GM15510 (cell line): ENCODE results near the gene FN3KRP.
A peak's percentile ranks its signal among the peaks of the same experiment; 100 is the strongest.

Experiments used
- POLR2A ChIP-seq: IDR thresholded peaks from 3 replicates; pipeline ENCODE4 v1.6.1; 2011; ENCODE audit warnings: borderline replicate concordance; ENCODE audit not compliant: insufficient read length; ENCODE audit errors: extremely low read depth

The FN3KRP gene, protein sequence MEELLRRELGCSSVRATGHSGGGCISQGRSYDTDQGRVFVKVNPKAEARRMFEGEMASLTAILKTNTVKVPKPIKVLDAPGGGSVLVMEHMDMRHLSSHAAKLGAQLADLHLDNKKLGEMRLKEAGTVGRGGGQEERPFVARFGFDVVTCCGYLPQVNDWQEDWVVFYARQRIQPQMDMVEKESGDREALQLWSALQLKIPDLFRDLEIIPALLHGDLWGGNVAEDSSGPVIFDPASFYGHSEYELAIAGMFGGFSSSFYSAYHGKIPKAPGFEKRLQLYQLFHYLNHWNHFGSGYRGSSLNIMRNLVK

DNA sequence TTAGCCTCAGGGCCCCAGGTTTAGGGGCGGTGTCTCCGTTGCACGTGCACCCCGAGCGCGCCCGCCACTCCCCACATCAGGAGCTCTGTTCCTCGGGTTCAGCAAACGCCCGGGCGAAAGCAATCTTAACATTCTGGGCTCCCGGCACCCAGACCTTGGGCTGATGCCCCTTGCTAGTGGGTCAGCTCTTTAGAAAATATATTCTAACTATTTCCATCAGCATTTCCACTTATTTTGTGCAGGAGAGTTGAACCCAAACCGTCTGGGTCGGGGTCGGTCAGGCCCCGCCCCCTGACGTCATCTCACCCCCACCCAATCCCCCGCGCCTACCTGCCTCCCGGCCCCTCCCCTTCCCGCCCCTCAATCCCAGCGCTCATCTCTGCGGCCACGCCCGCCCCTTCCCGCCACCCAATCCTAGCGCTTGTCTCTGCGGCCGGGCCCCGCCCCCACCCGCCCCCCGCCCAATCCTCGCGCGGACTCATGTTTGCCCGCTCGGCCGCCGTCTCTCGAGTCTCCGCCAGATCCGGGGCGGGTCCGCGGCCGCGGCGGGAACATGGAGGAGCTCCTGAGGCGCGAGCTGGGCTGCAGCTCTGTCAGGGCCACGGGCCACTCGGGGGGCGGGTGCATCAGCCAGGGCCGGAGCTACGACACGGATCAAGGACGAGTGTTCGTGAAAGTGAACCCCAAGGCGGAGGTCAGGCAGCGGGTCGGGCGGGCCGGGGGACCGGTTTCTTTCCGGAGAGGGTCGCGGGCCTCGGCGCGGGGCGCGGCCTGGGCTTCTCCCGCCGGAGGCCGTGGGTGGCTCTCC lies at the start of gene FN3KRP:
Gene FN3KRP (plus strand): TSS at position 504 of the 808 bp plus-strand sequence. CDS start 50 bp downstream, at position 554.
- peak; percentile 75 for TF ChIP-seq POLR2A

GRCh38 chr17:82666931-82667667 lies 49.4 kb upstream of the FN3KRP start:
- TF ChIP-seq POLR2A: no peak

DNA sequence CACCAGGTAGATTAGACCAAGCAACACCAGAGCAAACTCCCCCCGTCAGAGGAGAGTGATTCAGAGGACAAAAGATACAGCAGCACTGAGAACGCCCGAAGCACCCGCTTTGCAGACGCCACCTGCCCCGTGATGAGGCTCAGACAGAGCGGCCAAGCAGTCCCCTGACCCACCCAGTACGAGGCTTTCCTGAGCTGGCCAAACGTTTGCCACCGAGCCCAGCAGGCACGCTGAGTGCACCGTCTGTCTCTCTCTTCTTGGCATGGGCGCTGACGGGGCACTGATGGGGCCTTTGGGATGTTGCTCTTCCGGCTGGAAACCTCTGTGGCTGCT lies 48.9 kb upstream of the FN3KRP start:
- TF ChIP-seq POLR2A: no peak

GRCh38 chr17:82668024-82668630 lies 48.4 kb upstream of the FN3KRP start:
- TF ChIP-seq POLR2A: no peak

DNA sequence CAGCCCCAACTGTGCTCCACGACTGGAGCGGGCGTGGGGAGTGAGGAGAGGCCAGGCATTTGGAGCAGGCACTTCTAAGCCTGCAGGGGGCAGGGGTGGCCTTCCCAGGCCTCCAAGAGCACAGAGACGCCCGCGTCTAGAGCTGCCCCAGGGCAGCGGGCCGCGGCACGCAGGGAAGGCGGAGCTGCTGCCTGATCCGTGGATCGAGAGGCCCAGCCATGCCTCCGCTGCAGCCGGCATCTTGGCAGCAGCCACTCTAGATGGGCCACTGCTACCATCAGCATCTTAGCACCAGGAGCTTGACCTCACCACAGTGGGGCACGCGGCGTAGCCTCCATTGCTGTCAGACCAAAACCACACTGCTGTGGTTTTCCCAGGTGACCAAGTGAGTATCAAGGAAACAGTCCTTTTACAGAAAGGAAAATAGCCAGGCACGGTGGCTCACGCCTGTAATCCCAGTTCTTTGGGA lies 47.8 kb upstream of the FN3KRP start:
- no peak for TF ChIP-seq POLR2A

DNA sequence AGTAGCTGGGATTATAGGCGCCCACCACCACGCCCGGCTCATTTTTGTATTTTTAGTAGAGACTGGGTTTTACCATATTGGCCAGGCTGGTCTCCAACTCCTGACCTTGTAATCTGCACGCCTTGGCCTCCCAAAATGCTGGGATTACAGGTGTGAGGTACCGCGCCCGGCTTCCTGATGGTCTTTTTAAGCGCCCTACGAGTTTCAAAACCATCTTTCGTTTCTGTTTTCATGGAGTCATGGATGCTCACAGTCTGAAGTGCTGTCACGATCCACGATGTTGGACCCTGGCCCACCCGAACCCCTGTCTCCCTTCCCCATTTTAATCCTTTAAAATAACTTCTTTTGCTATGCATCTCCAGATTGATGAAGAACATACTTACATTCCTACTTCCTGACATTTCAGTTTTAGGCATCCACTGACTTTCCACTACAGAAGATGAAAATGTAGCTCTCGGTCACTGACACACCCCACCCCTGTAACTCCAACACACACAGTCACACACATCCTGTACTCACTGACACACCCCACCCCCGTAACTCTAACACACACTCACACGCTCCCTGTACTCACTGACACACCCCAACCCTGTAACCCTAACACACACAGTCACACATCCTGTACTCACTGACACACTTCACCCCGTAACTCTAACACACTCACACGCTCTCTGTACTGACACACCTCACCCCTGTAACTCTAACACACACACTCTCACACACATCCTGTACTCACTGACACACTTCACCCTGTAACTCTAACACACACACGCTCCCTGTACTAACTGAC lies 45.6 kb upstream of the FN3KRP start:
- TF ChIP-seq POLR2A: no peak

GRCh38 chr17:82674656-82675475 lies 41.6 kb upstream of the FN3KRP start:
- TF ChIP-seq POLR2A: no peak

- no peak for TF ChIP-seq POLR2A
Observed at GRCh38 chr17:82675476-82676245, 40.8 kb upstream of the FN3KRP start.

- TF ChIP-seq POLR2A: no peak
Observed at GRCh38 chr17:82677353-82677925, 39.1 kb upstream of the FN3KRP start.

DNA sequence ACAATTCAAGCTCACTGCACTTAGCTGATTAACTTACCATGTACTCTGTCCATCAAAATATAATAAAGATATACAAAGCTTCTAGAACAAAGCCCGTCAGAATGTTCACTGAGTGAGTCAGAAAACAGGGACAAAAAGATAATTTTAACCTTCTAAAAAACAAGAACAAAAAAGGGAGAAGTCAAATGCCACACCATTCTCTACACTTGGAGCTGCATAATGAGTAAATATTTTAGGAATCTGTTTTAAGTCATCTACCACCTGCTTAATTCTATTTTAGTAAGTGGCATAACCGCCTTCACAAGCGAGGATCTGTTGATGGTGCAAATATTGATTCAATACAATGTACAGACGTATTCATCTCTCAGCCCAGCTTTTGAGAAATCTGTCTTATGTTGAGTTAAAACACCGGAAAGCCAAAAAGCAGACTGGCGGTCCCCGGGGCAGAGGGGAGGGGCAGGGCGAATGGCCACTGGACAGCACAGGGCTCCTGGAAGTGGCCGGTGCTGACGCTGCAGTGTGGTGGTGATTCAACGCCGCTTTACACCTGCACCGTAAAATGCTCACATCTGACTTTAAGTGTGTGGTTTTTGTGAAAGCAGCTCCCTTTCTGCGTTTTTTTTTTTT lies 38.1 kb upstream of the FN3KRP start:
- no peak for TF ChIP-seq POLR2A

DNA sequence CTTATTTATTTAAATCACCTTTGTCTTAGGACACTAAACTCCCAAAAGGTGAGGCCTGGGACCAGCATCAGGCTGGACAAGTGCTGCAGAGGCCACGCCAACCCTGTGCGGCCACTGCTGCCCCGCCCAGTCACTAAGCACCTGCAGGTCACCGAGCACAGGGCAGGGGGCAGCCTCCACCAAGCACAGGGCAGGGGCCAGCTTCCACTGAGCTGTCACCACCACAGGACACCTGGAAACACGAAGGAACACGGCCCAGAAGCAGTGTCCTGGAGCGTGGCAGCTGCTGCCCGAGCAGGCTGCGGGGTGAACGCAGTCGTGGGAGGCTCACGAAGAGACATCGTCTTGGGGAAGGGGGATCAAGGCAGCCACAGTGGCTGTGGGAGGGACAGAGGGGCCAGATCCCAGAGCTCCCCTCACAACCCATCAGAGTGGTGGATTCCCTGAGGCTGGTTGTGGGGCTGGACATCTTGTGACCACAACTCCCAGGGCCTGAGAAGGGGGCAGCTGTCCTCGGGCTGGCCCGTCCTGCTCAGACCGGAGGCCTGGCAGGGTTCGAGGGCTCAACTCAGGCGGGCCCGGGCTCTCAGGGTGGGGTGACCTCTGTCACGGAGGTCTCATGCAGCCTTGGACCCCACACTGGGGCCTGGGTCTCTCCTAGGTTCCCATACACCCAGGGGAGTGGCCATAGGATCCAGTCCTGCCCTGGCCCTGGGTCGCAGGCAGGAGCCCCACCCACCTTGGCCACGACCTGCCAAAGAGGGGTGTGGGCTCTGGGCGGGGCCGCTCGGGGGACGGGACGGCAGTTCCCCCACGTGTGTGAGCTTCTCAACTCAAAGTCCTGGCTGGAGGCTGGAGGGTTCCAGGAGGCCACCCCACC lies 36.7 kb upstream of the FN3KRP start:
- no peak for TF ChIP-seq POLR2A
